ENCODE measurements around the gene SPTBN1. TPM values are rescaled to one million over a fixed set of nuclear protein-coding genes. Genes with fewer than 3 reads are reported as not detected.

Gene SPTBN1
- total and polyA plus RNA-seq, 2 experiments from 2014 or later, result 58.1 to 204 TPM

DNA sequence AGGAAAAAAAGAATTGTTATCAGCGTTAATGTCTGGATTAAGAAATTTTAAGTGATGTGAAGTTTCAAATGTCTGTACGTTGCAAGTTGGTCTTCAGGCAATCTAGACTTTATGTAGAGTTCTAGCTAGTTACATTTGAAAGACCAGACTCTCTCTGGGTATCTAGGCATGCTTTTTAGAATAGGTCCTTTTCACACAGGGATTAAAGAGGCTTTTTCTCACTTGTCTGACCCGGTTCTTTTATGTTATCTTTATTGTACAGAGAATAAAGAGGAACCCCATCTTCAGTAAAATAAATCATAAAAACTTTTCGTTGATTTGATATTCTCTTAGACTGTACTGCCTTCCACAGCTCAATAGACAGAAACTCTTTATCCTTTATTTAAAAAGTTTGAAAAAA lies 258.9 kb downstream of the SPTBN1 start:
- H3K4me1 Mint-ChIP-seq, result no peaks in the 10 kb centered on the region; the same call in 2 of the 3 replicates

More for the DNA sequence above, 258.9 kb downstream of the SPTBN1 start:
- Histone ChIP-seq H3K4me3 (no peak overlapping the region), H3F3A (replicated peaks; ENCODE audit: low read depth) (no peaks in the 10 kb centered on the region), H3K36me3 (ENCODE audit: insufficient read depth) (no peaks in the 10 kb centered on the region), H4K20me1 (replicated peaks; ENCODE audit: insufficient read depth) (no peaks in the 10 kb centered on the region), H3K4me1 (ENCODE audit: insufficient read depth) (no peaks in the 10 kb centered on the region), H3K27me3 (ENCODE audit: insufficient read depth) (0 out of 2 replicates have a peak, but pooled peaks cover 8% of the 10 kb centered on the region), H3K27ac (ENCODE audit: low read depth) (no peak overlapping the region), H3K4me2 (no peak overlapping the region), H3K79me2 (replicated peaks; ENCODE audit: insufficient read depth) (no peaks in the 10 kb centered on the region), H3K9me2 (ENCODE audit: insufficient read depth) (no peaks in the 10 kb centered on the region), H2AFZ (no peak overlapping the region)
- ATAC-seq, result no peak
- no peak overlapping the region for H3K27ac Mint-ChIP-seq
- H3K9me3 Mint-ChIP-seq, result no peaks in the 10 kb centered on the region
- DNase-seq (ENCODE audit: low spot score), result no peak
- no peak overlapping the region for H3K4me3 Mint-ChIP-seq
- TF ChIP-seq NANOG (IDR thresholded peaks at IDR 0.05; ENCODE audit: borderline replicate concordance), result no peak
- TF ChIP-seq EZH2phosphoT487 (IDR thresholded peaks at IDR 0.05; ENCODE audit: unreplicated experiment), result no peak
- TF ChIP-seq ZNF114 (CRISPR knock-in tag; IDR thresholded peaks at IDR 0.05), result no peak
- TF ChIP-seq, protein P1, sequence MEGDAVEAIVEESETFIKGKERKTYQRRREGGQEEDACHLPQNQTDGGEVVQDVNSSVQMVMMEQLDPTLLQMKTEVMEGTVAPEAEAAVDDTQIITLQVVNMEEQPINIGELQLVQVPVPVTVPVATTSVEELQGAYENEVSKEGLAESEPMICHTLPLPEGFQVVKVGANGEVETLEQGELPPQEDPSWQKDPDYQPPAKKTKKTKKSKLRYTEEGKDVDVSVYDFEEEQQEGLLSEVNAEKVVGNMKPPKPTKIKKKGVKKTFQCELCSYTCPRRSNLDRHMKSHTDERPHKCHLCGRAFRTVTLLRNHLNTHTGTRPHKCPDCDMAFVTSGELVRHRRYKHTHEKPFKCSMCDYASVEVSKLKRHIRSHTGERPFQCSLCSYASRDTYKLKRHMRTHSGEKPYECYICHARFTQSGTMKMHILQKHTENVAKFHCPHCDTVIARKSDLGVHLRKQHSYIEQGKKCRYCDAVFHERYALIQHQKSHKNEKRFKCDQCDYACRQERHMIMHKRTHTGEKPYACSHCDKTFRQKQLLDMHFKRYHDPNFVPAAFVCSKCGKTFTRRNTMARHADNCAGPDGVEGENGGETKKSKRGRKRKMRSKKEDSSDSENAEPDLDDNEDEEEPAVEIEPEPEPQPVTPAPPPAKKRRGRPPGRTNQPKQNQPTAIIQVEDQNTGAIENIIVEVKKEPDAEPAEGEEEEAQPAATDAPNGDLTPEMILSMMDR (conservative IDR thresholded peaks at IDR 0.05; ENCODE audit: low read depth in 2 of 2), result no peak
- TF ChIP-seq CREB1 (CRISPR knock-in tag; IDR thresholded peaks at IDR 0.05; ENCODE audit: low read depth), result no peak
- TF ChIP-seq, protein P2, sequence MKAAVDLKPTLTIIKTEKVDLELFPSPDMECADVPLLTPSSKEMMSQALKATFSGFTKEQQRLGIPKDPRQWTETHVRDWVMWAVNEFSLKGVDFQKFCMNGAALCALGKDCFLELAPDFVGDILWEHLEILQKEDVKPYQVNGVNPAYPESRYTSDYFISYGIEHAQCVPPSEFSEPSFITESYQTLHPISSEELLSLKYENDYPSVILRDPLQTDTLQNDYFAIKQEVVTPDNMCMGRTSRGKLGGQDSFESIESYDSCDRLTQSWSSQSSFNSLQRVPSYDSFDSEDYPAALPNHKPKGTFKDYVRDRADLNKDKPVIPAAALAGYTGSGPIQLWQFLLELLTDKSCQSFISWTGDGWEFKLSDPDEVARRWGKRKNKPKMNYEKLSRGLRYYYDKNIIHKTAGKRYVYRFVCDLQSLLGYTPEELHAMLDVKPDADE (IDR thresholded peaks at IDR 0.05), result no peak
- no peak for TF ChIP-seq ZNF331 (CRISPR knock-in tag; IDR thresholded peaks at IDR 0.05; ENCODE audit: low read depth)
- TF ChIP-seq, protein P3, sequence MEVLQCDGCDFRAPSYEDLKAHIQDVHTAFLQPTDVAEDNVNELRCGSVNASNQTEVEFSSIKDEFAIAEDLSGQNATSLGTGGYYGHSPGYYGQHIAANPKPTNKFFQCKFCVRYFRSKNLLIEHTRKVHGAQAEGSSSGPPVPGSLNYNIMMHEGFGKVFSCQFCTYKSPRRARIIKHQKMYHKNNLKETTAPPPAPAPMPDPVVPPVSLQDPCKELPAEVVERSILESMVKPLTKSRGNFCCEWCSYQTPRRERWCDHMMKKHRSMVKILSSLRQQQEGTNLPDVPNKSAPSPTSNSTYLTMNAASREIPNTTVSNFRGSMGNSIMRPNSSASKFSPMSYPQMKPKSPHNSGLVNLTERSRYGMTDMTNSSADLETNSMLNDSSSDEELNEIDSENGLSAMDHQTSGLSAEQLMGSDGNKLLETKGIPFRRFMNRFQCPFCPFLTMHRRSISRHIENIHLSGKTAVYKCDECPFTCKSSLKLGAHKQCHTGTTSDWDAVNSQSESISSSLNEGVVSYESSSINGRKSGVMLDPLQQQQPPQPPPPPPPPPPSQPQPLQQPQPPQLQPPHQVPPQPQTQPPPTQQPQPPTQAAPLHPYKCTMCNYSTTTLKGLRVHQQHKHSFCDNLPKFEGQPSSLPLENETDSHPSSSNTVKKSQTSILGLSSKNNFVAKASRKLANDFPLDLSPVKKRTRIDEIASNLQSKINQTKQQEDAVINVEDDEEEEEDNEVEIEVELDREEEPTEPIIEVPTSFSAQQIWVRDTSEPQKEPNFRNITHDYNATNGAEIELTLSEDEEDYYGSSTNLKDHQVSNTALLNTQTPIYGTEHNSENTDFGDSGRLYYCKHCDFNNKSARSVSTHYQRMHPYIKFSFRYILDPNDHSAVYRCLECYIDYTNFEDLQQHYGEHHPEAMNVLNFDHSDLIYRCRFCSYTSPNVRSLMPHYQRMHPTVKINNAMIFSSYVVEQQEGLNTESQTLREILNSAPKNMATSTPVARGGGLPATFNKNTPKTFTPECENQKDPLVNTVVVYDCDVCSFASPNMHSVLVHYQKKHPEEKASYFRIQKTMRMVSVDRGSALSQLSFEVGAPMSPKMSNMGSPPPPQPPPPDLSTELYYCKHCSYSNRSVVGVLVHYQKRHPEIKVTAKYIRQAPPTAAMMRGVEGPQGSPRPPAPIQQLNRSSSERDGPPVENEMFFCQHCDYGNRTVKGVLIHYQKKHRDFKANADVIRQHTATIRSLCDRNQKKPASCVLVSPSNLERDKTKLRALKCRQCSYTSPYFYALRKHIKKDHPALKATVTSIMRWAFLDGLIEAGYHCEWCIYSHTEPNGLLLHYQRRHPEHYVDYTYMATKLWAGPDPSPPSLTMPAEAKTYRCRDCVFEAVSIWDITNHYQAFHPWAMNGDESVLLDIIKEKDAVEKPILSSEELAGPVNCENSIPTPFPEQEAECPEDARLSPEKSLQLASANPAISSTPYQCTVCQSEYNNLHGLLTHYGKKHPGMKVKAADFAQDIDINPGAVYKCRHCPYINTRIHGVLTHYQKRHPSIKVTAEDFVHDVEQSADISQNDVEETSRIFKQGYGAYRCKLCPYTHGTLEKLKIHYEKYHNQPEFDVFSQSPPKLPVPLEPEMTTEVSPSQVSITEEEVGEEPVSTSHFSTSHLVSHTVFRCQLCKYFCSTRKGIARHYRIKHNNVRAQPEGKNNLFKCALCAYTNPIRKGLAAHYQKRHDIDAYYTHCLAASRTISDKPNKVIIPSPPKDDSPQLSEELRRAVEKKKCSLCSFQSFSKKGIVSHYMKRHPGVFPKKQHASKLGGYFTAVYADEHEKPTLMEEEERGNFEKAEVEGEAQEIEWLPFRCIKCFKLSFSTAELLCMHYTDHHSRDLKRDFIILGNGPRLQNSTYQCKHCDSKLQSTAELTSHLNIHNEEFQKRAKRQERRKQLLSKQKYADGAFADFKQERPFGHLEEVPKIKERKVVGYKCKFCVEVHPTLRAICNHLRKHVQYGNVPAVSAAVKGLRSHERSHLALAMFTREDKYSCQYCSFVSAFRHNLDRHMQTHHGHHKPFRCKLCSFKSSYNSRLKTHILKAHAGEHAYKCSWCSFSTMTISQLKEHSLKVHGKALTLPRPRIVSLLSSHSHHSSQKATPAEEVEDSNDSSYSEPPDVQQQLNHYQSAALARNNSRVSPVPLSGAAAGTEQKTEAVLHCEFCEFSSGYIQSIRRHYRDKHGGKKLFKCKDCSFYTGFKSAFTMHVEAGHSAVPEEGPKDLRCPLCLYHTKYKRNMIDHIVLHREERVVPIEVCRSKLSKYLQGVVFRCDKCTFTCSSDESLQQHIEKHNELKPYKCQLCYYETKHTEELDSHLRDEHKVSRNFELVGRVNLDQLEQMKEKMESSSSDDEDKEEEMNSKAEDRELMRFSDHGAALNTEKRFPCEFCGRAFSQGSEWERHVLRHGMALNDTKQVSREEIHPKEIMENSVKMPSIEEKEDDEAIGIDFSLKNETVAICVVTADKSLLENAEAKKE (CRISPR knock-in tag; IDR thresholded peaks at IDR 0.05), result no peak
- TF ChIP-seq, protein P4, sequence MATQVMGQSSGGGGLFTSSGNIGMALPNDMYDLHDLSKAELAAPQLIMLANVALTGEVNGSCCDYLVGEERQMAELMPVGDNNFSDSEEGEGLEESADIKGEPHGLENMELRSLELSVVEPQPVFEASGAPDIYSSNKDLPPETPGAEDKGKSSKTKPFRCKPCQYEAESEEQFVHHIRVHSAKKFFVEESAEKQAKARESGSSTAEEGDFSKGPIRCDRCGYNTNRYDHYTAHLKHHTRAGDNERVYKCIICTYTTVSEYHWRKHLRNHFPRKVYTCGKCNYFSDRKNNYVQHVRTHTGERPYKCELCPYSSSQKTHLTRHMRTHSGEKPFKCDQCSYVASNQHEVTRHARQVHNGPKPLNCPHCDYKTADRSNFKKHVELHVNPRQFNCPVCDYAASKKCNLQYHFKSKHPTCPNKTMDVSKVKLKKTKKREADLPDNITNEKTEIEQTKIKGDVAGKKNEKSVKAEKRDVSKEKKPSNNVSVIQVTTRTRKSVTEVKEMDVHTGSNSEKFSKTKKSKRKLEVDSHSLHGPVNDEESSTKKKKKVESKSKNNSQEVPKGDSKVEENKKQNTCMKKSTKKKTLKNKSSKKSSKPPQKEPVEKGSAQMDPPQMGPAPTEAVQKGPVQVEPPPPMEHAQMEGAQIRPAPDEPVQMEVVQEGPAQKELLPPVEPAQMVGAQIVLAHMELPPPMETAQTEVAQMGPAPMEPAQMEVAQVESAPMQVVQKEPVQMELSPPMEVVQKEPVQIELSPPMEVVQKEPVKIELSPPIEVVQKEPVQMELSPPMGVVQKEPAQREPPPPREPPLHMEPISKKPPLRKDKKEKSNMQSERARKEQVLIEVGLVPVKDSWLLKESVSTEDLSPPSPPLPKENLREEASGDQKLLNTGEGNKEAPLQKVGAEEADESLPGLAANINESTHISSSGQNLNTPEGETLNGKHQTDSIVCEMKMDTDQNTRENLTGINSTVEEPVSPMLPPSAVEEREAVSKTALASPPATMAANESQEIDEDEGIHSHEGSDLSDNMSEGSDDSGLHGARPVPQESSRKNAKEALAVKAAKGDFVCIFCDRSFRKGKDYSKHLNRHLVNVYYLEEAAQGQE (IDR thresholded peaks at IDR 0.05; ENCODE audit: unreplicated experiment), result no peak
- TF ChIP-seq JUNB (IDR thresholded peaks at IDR 0.05; ENCODE audit: unreplicated experiment), result no peak
- TF ChIP-seq STAT1 (IDR thresholded peaks at IDR 0.05; ENCODE audit: unreplicated experiment), result no peak
- TF ChIP-seq POLR2AphosphoS5 (IDR thresholded peaks at IDR 0.05; ENCODE audit: low read depth), result no peak
- H3K36me3 Mint-ChIP-seq (ENCODE audit: low read depth), result no peaks in the 10 kb centered on the region
- H3K27me3 Mint-ChIP-seq (ENCODE audit: insufficient read depth, low read depth, poor library complexity), result no peaks in the 10 kb centered on the region

Measured in GM23338 (cell line).